Spleen (tissue), 7 donors: ENCODE data around the gene FBXO33.

Source experiments
- CTCF ChIP-seq, 11 experiments: fragments of 200-600 bp in 7 of 11; fragments of 450-650 bp in 4 of 11; sonication (generic) in 4 of 11; IDR thresholded peaks in 8 of 11; conservative IDR thresholded peaks in 3 of 11; 1 replicate in 7 of 11; 2 replicates in 4 of 11; pipeline versions ENCODE4 v1.4.0 to v1.8.0; 2016 to 2021; ENCODE audit warnings: antibody characterized with exemption in 11 of 11, inconsistent platforms in 4 of 11, mild to moderate bottlenecking in 1 of 11
- POLR2A ChIP-seq, 3 donors: fragments of 450-650 bp; IDR thresholded peaks; one replicate each; pipeline ENCODE4 v1.5.1; 2017; ENCODE audit warnings: antibody characterized with exemption in 3 of 3, mild to moderate bottlenecking in 1 of 3
- donor health status: DM: no; HTN: no; CAD: no; lungs with moderate emphysema.
- donor health status: DM: no; HTN: no; CAD: no.
- donor health status: DM: no; HTN: no; CAD: no.

- TF ChIP-seq CTCF (IDR thresholded peaks at IDR 0.05 in 8 of 11, conservative IDR thresholded peaks at IDR 0.05 in 3 of 11) (no peak), POLR2A (IDR thresholded peaks at IDR 0.05) (no peak)
Observed at GRCh38 chr14:39435241-39435640, 3.0 kb upstream of the FBXO33 start.
